GM18502 (cell line): Measurements from ENCODE around the gene ZPLD1.
A peak's percentile ranks its signal among the peaks of the same experiment; 100 is the strongest.

Source experiments
- ATAC-seq: cut with Tn5 transposase; IDR thresholded peaks from one replicate; pipeline ENCODE4 v1.9.1; 2021; ENCODE audit warnings: mild to moderate bottlenecking; ENCODE audit not compliant: unreplicated experiment, poor library complexity

ZPLD1 gene

DNA sequence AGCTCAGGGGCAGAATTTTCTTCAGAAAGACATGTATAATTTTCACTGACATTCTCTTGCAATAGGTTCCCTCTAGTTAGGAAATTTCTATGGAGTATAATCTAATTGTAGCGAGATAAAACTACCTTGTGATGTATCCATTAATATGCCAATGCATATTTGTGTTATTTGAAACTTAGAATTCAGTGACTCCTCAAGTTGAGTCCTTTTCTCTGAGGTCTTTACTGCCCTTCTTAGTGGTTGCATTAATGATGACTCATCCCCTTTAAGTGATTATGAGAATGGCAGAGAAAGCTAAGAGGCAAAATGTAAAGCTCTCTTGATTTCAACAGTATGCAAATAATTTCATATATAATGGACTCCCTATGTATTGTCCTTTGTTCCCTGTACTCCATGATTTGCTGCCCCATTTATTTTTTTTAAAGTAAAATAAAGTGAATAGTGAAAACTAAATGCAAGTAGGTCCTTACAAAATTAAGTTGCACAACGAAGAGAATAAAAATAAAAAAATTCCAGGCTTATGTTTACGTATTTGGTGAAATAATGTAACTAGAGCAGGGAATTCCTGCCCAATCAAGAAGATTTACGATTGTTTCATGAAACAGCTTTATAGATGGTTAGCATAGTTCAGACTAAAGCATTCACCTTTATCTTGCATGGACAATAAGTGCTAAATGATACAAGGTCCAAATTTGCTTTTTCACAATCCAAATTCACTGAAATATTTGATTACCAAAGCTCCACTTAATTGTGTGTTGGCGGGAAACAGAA is 78.1 kb downstream of the ZPLD1 start:
- ATAC-seq: no peak

DNA sequence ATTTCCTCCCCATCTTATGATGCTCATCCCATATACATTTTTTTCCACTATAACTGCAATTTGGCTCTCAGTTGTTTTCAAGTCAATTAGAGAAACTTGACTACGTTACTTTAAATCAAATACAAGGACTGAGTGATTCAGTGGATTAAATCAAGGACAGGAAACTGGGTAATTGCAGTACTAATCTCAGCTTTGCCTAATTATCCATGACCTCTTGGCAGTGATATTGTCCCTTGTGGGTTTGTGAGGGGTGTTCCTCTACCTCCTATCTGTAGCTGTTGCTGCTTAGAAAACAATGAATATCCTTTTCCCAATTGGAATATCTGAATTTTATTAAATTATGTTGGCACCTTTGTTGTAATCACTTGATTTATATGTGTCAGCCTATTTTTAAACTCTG is 79.4 kb downstream of the ZPLD1 start:
- no peak for ATAC-seq

DNA sequence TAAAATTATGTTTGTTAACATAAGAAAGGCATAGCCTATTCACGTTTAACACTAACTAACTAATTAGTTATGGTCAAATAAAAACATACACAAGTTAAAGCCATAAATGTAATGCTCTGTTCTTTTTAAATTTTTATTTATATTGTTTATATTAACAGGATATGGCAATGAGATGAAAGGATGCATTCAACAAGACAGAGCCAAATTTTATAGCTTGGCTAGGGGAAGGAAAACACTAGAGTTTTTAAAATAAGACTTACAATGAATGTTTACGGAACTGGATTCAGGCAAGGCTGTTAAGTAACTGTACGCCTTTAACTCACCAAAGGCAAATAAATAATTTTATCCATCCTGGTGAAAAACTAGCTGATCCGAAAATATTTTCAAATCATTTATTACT is 86.4 kb downstream of the ZPLD1 start:
- no peak for ATAC-seq

DNA sequence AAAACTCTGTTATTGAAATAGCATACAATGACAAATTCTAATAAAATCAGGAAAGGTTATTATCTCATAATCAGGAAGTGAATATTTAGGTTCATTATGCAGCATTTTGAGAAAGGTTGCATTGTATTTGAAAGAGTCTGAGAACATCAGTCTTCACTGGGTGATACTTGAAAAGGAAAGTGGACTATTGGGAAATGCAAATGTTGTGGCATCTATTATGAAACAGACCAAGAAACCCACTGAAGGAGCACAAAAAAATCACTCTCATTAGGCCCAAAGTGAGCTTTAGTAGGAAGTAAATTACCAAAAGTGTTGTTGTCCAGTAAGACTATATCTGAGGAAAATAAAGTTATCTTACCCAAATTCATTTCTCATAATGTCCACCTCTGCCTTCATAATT is 90.8 kb downstream of the ZPLD1 start:
- peak; percentile 83 for ATAC-seq

DNA sequence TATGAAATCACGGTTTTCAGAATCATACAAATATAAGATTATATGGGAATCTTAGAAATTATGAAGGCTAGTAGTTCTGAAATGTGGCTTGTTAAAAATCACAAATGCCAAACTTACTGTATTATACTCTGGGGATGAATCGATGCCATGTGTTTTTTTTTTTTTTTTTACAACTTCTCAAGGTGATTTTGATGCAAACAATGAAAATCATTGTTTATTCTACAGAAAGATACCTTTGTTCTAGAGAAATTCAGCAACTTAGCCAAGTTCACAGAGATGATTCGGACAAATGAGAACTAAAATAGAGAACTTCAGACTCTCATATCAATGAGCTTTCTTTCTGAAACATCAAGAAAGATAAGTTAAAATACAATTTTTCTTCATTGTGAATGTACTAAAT is 92.0 kb downstream of the ZPLD1 start:
- ATAC-seq: no peak

DNA sequence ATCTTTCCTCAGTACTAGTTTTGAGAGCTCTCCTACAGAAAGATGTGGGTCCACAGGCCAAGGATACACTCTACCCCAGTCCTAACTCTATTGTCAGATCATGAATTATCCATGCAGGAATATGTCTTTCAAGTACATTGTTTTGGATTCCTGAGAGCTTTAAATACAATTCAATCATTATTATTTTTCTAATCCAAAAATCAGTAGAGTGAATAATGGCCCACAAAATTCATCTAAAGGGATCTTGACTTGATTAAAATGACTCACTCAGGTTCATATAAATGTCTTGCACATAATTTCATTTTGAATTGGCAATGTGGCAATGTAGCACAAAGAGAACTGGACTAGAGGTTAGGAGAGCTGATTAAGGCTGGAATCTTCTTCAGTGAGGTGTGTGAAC is 93.9 kb downstream of the ZPLD1 start:
- no peak for ATAC-seq
